Adrenal gland (tissue), 12 donors: ENCODE data around the gene RAD51B. TPM values are rescaled to one million over a fixed set of nuclear protein-coding genes. Genes with fewer than 3 reads are reported as not detected.

Experiments used
- DNase-seq, 7 donors: peaks; one replicate each; pipeline ENCODE4 v3.0.0-alpha.2; 2019 to 2020
- H3K27ac ChIP-seq, 5 donors: fragments of 200-600 bp; sonication (generic) in 4 of 5; 1 replicate in 3 of 5; 2 replicates in 2 of 5; pipeline versions ENCODE4 v1.5.1 to v1.8.0; 2016 to 2020; ENCODE audit warnings: mild to moderate bottlenecking in 1 of 5
- H3K27me3 ChIP-seq: fragments of 200-600 bp; 2 replicates; pipeline ENCODE4 v1.8.0; 2021
- H3K36me3 ChIP-seq, 2 donors: fragments of 200-600 bp; replicated peaks in 1 of 2; 1 replicate in 1 of 2; 2 replicates in 1 of 2; pipeline versions ENCODE4 v1.5.1 to v1.8.0; 2018 to 2022
- H3K4me1 ChIP-seq, 2 donors: fragments of 200-600 bp; replicated peaks in 1 of 2; 1 replicate in 1 of 2; 2 replicates in 1 of 2; pipeline versions ENCODE4 v1.5.1 to v1.8.0; 2018 to 2021
- H3K4me3 ChIP-seq, 4 donors: fragments of 200-600 bp; sonication (generic) in 3 of 4; one replicate each; pipeline ENCODE4 v1.5.1; 2016 to 2018
- H3K9me3 ChIP-seq, 3 donors: fragments of 200-600 bp; sonication (generic) in 1 of 3; replicated peaks in 1 of 3; 1 replicate in 2 of 3; 2 replicates in 1 of 3; pipeline versions ENCODE4 v1.5.1 to v1.8.0; 2016 to 2021
- CTCF ChIP-seq, 6 experiments: fragments of 450-650 bp in 4 of 6; fragments of 200-600 bp in 2 of 6; sonication (generic) in 1 of 6; IDR thresholded peaks; 1 replicate in 5 of 6; 2 replicates in 1 of 6; pipeline versions ENCODE4 v1.5.1 to v1.8.0; 2016 to 2021; ENCODE audit warnings: antibody characterized with exemption in 6 of 6, mild to moderate bottlenecking in 2 of 6, moderate library complexity in 1 of 6
- POLR2A ChIP-seq, 2 donors: fragments of 450-650 bp; IDR thresholded peaks; one replicate each; pipeline ENCODE4 v1.6.1; 2017; ENCODE audit warnings: antibody characterized with exemption in 2 of 2, mild to moderate bottlenecking in 2 of 2, moderate library complexity in 1 of 2
- WGBS, 4 donors: extraction: QIAGEN DNeasy Blood & Tissue Kit in 2 of 4; methylation state at CpG; one replicate each; pipeline versions ENCODE4 v1.1.5 to v1.1.7; 2013 to 2017; 5-methylcytosine and 5-hydroxymethylcytosine counted together
- intact Hi-C, 2 donors: fragments of 100-400 bp; cut with DNase I; formaldehyde crosslinking; loops; one replicate each; pipeline versions ENCODE4 v1.14.1 to v1.15.0; 2022 to 2023
- polyA plus RNA-seq, 3 donors: library from polyadenylated mRNA; stranded (reverse); fragments of 200-250 nt in 2 of 3; fragments of 350-450 nt in 1 of 3; fragmentation: Illumina TruSeq in 1 of 3; extraction: RNeasy Lipid Tissue Mini Kit (QIAGEN cat#74804) in 1 of 3; gene quantifications; one replicate each; pipeline ENCODE4 v1.2.3, GENCODE V29; 2013 to 2014
- total RNA-seq, 9 donors: library from RNA; depleted of rRNA in 4 of 9; stranded (reverse); fragments of >200 nt in 4 of 9; fragments of 120-200 nt in 1 of 9; fragmentation: NEBNext Ultra II Directional in 1 of 9; extraction: Animal tissue kit (Norgen Biotek cat#: 25700) in 1 of 9; gene quantifications; one replicate each; pipeline versions ENCODE4 v1.1.0 to v1.2.4, GENCODE V29; 2013 to 2023
- donor health status: healthy with polysubstance abuse.
- donor health status: Bipolar disorder and iron deficiency.
- donor health status: DM: yes; HTN: yes; CAD: no.
- donor health status: DM: no; HTN: no; CAD: no.
- donor health status: DM: no; HTN: no; CAD: no.
- donor health status: DM: yes; HTN: yes; CAD: no.

The RAD51B gene
- total and polyA plus RNA-seq, 12 donors = 2.3 to 24.6 (median 12.4) TPM

- TF ChIP-seq POLR2A (IDR thresholded peaks at IDR 0.05) = no peak
- no peaks in the 10 kb centered on the region for H3K27me3 ChIP-seq
- H3K4me1 ChIP-seq = peaks cover 15 to 30% of the 10 kb centered on the region in 2 donors
- WGBS, 4 donors = 86 to 95% (median 90%) methylated on average over 11 of the region's 11 CpGs
- DNase-seq = peak in 2 of 7 donors; percentile 23 to 51
- no peaks in the 10 kb centered on the region for H3K36me3 ChIP-seq
- intact Hi-C loops = no loop called here
- H3K27ac ChIP-seq = no peak overlapping the region
- no peak overlapping the region for H3K4me3 ChIP-seq
- no peaks in the 10 kb centered on the region for H3K9me3 ChIP-seq
Measured at GRCh38 chr14:68624541-68625220, 805.1 kb downstream of the RAD51B start.

DNA sequence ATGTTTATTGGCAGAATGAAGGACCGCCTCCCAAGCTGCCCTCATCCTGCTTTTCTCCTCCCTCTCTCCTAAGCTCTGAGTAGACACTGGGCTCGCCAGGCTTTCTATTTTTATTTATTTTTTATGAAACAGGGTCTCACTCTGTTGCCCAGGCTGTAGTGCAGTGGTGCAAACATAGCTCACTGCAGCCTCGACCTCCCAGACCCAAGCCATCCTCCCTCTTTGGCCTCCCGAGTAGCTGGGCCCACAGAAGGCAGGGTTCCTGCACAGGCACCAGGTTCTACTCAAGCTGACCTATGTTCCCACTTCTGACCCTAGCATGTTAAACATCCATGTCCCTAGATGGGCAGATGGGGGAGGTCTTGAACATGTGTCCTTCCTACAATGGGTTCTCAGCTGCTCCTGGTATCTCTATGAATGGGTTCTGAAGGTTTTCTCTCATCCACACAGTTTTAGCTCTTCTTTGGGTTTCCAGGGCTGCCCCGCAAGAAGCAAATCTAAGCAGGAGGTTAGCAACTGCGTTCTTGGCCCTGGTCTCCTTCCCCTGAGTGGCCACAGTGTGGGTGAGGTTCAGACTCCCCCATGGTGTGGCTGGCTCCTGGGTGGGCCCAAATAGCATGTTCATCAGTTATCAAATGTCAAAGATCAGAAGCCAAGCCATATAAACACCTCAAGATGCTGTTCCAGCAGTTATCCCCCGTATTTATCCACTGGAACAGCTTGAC, 805.9 kb downstream of the RAD51B start:
- peak in 2 of 7 donors; percentile 13 to 36 for DNase-seq
- H3K4me1 ChIP-seq = peaks cover 7 to 23% of the 10 kb centered on the region in 2 donors
- peak overlapping the region in 3 of 5 donors; percentile 87 to 89 (median 89) for H3K27ac ChIP-seq
- TF ChIP-seq POLR2A (IDR thresholded peaks at IDR 0.05) = no peak
- TF ChIP-seq CTCF (IDR thresholded peaks at IDR 0.05) = no peak
- no peaks in the 10 kb centered on the region for H3K36me3 ChIP-seq
- H3K27me3 ChIP-seq = no peaks in the 10 kb centered on the region
- H3K4me3 ChIP-seq = no peak overlapping the region
- WGBS, 4 donors = 82 to 98% (median 89%) methylated on average over 5 to 7 of the region's 7 CpGs
- no peaks in the 10 kb centered on the region for H3K9me3 ChIP-seq
- intact Hi-C loops = no loop called here

GRCh38 chr14:68626386-68626785, 806.8 kb downstream of the RAD51B start:
- intact Hi-C loops = no loop called here
- no peak overlapping the region for H3K4me3 ChIP-seq
- peak; percentile 52 to 87 (median 78) for DNase-seq
- no peaks in the 10 kb centered on the region for H3K36me3 ChIP-seq
- WGBS, 4 donors = 19 to 50% (median 30%) methylated on average over 1 of the region's 1 CpG
- no peaks in the 10 kb centered on the region for H3K9me3 ChIP-seq
- H3K4me1 ChIP-seq = peaks cover 7 to 16% of the 10 kb centered on the region in 2 donors
- H3K27me3 ChIP-seq = no peaks in the 10 kb centered on the region
- peak in 1 of 2 donors; percentile 16 for TF ChIP-seq POLR2A (IDR thresholded peaks at IDR 0.05)
- TF ChIP-seq CTCF (IDR thresholded peaks at IDR 0.05) = no peak
- H3K27ac ChIP-seq = peak overlapping the region; percentile 51 to 89 (median 87)

DNA sequence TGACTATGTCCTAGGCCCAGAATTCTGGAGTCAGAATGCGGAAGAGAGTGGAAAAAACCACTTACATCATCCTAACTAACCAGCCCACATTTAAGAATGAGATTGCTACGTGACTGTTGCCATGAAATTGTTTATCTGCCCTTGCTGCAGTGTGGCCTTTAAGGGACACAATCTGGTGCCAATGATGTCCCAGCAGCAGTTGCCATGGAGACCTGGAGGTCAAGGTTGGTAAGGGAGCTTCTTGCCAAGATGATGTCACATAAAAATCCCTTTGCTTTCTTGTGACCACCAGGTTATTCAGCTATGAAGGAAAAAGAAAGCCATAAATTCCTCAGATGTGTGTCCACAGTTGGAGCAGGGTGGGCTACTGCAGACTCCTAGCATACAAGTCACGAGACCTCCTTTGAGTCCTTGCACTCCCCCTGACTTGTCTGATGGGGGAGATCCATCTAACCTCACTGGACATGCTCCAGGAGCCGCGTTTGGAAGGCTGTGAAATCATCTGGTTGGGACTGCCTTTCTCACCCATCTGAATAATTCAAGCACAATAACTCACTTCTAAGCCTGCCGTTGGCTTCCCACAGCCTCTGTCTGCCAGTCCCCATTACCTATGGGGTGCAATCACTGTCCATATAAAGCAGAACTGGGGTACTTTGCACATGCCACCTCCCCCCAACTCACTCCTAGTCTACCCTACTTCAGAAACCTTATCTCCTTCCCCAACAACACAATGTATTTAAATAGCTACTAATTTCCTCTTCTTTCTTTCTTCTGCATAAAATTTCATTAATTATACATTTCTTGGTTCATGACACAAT, 807.7 kb downstream of the RAD51B start:
- Histone ChIP-seq H3K27ac (peak overlapping the region; percentile 21 to 89 (median 87)), H3K4me1 (peaks cover 7 to 16% of the 10 kb centered on the region in 2 donors), H3K27me3 (no peaks in the 10 kb centered on the region), H3K4me3 (no peak overlapping the region), H3K36me3 (no peaks in the 10 kb centered on the region), H3K9me3 (no peaks in the 10 kb centered on the region)
- DNase-seq = peak; percentile 87 to 96 (median 91)
- peak in 3 of 6 experiments; percentile 12 to 23 (median 16) for TF ChIP-seq CTCF (IDR thresholded peaks at IDR 0.05)
- no peak for TF ChIP-seq POLR2A (IDR thresholded peaks at IDR 0.05)
- WGBS, 4 donors = 34 to 53% (median 40%) methylated on average over 6 of the region's 6 CpGs
- intact Hi-C loops = no loop called here
